H9 (cell line): ENCODE measurements around the gene MED8. TPM values are rescaled to one million over a fixed set of nuclear protein-coding genes. Genes with fewer than 3 reads are reported as not detected.

ENCODE experiments used
- DNase-seq: peaks from one replicate; pipeline ENCODE4 v3.0.0-alpha.2; 2017
- H2AFZ ChIP-seq: one replicate; pipeline ENCODE4 v1.6.1; 2013; ENCODE audit warnings: mild to moderate bottlenecking, low read length, control low read depth, moderate library complexity
- H2AK5ac ChIP-seq: 2 replicates; pipeline ENCODE4 v1.6.1; 2013; ENCODE audit warnings: low read length, control low read depth, mixed read lengths; ENCODE audit not compliant: insufficient read length
- H2BK120ac ChIP-seq: one replicate; pipeline ENCODE4 v1.6.1; 2013; ENCODE audit warnings: low read depth, mild to moderate bottlenecking, low read length, control low read depth, inconsistent platforms; ENCODE audit not compliant: poor library complexity, severe bottlenecking
- H2BK12ac ChIP-seq: 2 replicates; pipeline ENCODE4 v1.6.1; 2013; ENCODE audit warnings: low read length, control low read depth, mixed read lengths, low read depth; ENCODE audit not compliant: insufficient read length
- H2BK15ac ChIP-seq: 2 replicates; pipeline ENCODE4 v1.6.1; 2013; ENCODE audit warnings: low read depth, low read length, control low read depth
- H2BK20ac ChIP-seq: one replicate; pipeline ENCODE4 v1.6.1; 2013; ENCODE audit warnings: low read depth, mild to moderate bottlenecking, low read length, control low read depth, inconsistent platforms; ENCODE audit not compliant: poor library complexity, severe bottlenecking
- H2BK5ac ChIP-seq: 2 replicates; pipeline ENCODE4 v1.6.1; 2013; ENCODE audit warnings: low read length, control low read depth, mixed read lengths; ENCODE audit not compliant: insufficient read length
- H3K14ac ChIP-seq: 2 replicates; pipeline ENCODE4 v1.6.1; 2013; ENCODE audit warnings: low read length, control low read depth; ENCODE audit not compliant: insufficient read depth
- H3K18ac ChIP-seq: 2 replicates; pipeline ENCODE4 v1.6.1; 2013; ENCODE audit warnings: low read depth, mild to moderate bottlenecking, mixed read lengths, low read length, control low read depth; ENCODE audit not compliant: insufficient read length
- H3K23ac ChIP-seq: 2 replicates; pipeline ENCODE4 v1.6.1; 2013; ENCODE audit warnings: low read length, control low read depth, mixed read lengths, low read depth; ENCODE audit not compliant: insufficient read length
- H3K23me2 ChIP-seq: 2 replicates; pipeline ENCODE4 v1.6.1; 2013; ENCODE audit warnings: low read depth, mild to moderate bottlenecking, mixed read lengths, low read length, control low read depth; ENCODE audit not compliant: insufficient read length, poor library complexity, severe bottlenecking
- H3K27ac ChIP-seq: 2 replicates; pipeline ENCODE4 v1.5.1; 2013; ENCODE audit warnings: low read length, control low read depth, mixed read lengths, low read depth; ENCODE audit not compliant: insufficient read length
- H3K27me3 ChIP-seq: 2 replicates; pipeline ENCODE4 v1.6.1; 2013; ENCODE audit warnings: low read length, control low read depth, inconsistent platforms; ENCODE audit not compliant: insufficient read depth
- H3K4ac ChIP-seq: 2 replicates; pipeline ENCODE4 v1.6.1; 2013; ENCODE audit warnings: low read depth, mild to moderate bottlenecking, control low read depth, inconsistent platforms, low read length, moderate library complexity
- H3K4me1 ChIP-seq: 2 replicates; pipeline ENCODE4 v1.6.1; 2013; ENCODE audit warnings: low read length, control low read depth, inconsistent platforms; ENCODE audit not compliant: insufficient read depth
- H3K4me2 ChIP-seq: 2 replicates; pipeline ENCODE4 v1.6.1; 2013; ENCODE audit warnings: low read length, control low read depth, mixed read lengths; ENCODE audit not compliant: insufficient read length, insufficient read depth
- H3K56ac ChIP-seq: 2 replicates; pipeline ENCODE4 v1.6.1; 2013; ENCODE audit warnings: low read depth, mild to moderate bottlenecking, mixed read lengths, low read length, control low read depth; ENCODE audit not compliant: insufficient read length
- H3K79me1 ChIP-seq: 2 replicates; pipeline ENCODE4 v1.6.1; 2013; ENCODE audit warnings: low read depth, mild to moderate bottlenecking, moderate library complexity, low read length, control low read depth, inconsistent platforms; ENCODE audit not compliant: insufficient read depth, poor library complexity, severe bottlenecking
- H3K79me2 ChIP-seq: 2 replicates; pipeline ENCODE4 v1.6.1; 2013; ENCODE audit warnings: low read length, control low read depth, inconsistent platforms; ENCODE audit not compliant: insufficient read depth
- H3K9ac ChIP-seq: 2 replicates; pipeline ENCODE4 v1.6.1; 2013; ENCODE audit warnings: low read length, control low read depth, mixed read lengths; ENCODE audit not compliant: insufficient read length; ENCODE audit errors: extremely low read depth
- H3K9me3 ChIP-seq: one replicate; pipeline ENCODE4 v1.6.1; 2013; ENCODE audit warnings: low read depth, low read length, inconsistent platforms; ENCODE audit not compliant: control insufficient read depth
- H3T11ph ChIP-seq: one replicate; pipeline ENCODE4 v1.6.1; 2013; ENCODE audit warnings: mild to moderate bottlenecking, low read length, control low read depth, inconsistent platforms
- H4K20me1 ChIP-seq: one replicate; pipeline ENCODE4 v1.6.1; 2013; ENCODE audit not compliant: control insufficient read depth, insufficient read length, insufficient read depth
- H4K5ac ChIP-seq: 2 replicates; pipeline ENCODE4 v1.6.1; 2013; ENCODE audit warnings: low read depth, mild to moderate bottlenecking, mixed read lengths, low read length, control low read depth; ENCODE audit not compliant: insufficient read length
- H4K8ac ChIP-seq: replicated peaks from 2 replicates; pipeline ENCODE4 v1.6.1; 2013; ENCODE audit warnings: low read length, control low read depth, mixed read lengths, low read depth; ENCODE audit not compliant: insufficient read length
- H4K91ac ChIP-seq: 2 replicates; pipeline ENCODE4 v1.6.1; 2013; ENCODE audit warnings: low read depth, mild to moderate bottlenecking, moderate library complexity, mixed read lengths, low read length, control low read depth; ENCODE audit not compliant: insufficient read length
- H3K27ac Mint-ChIP-seq, 3 experiments: 2 replicates in 2 of 3; 3 replicates in 1 of 3; pipeline ENCODE4 v1.8.0; 2020 to 2021; ENCODE audit warnings: mixed read lengths in 3 of 3, mild to moderate bottlenecking in 1 of 3, moderate library complexity in 1 of 3
- H3K27me3 Mint-ChIP-seq: 2 replicates; pipeline ENCODE4 v1.8.0; 2021; ENCODE audit warnings: low read depth, mild to moderate bottlenecking, moderate library complexity, mixed read lengths
- H3K36me3 Mint-ChIP-seq, 3 experiments: 2 replicates in 2 of 3; 3 replicates in 1 of 3; pipeline ENCODE4 v1.8.0; 2020 to 2021; ENCODE audit warnings: low read depth in 3 of 3, mixed read lengths in 3 of 3; ENCODE audit not compliant: insufficient read depth in 1 of 3
- H3K4me1 Mint-ChIP-seq, 2 experiments: 2 replicates each; pipeline ENCODE4 v1.8.0; 2020; ENCODE audit warnings: mixed read lengths in 2 of 2
- H3K4me3 Mint-ChIP-seq, 2 experiments: 2 replicates in 1 of 2; 3 replicates in 1 of 2; pipeline ENCODE4 v1.8.0; 2020 to 2021; ENCODE audit warnings: mild to moderate bottlenecking in 2 of 2, mixed read lengths in 2 of 2, moderate library complexity in 1 of 2
- H3K9me3 Mint-ChIP-seq, 2 experiments: 2 replicates in 1 of 2; 3 replicates in 1 of 2; pipeline ENCODE4 v1.8.0; 2020; ENCODE audit warnings: mild to moderate bottlenecking in 2 of 2, mixed read lengths in 2 of 2, moderate library complexity in 1 of 2
- CTCF ChIP-seq: fragments of 200-600 bp; sonication (generic); conservative IDR thresholded peaks from 3 replicates; pipeline ENCODE4 v1.8.0; 2021; ENCODE audit warnings: antibody characterized with exemption, mild to moderate bottlenecking
- WGBS: extraction: QIAGEN DNeasy Blood & Tissue Kit; methylation state at CpG from one replicate; pipeline ENCODE4 v1.1.7; 2013; ENCODE audit warnings: missing lambda C conversion rate, low lambda C conversion rate, mixed read lengths; ENCODE audit not compliant: insufficient read length; ENCODE audit errors: extremely low coverage; 5-methylcytosine and 5-hydroxymethylcytosine counted together
- total RNA-seq: library from RNA; stranded (reverse); gene quantifications from 2 replicates; pipeline ENCODE4 v1.2.1, GENCODE V29; 2021

Gene MED8
- total RNA-seq, 1 experiment from 2014 or later = 23.0 TPM

GRCh38 chr1:43339584-43340232, 49.9 kb downstream of the MED8 start:
- Mint-ChIP-seq H3K4me1 (peaks cover 4% of the 10 kb centered on the region in 2 experiments), H3K36me3 (no peaks in the 10 kb centered on the region), H3K9me3 (no peaks in the 10 kb centered on the region), H3K4me3 (no peak overlapping the region), H3K27me3 (peaks cover 21% of the 10 kb centered on the region), H3K27ac (no peak overlapping the region)
- no peak overlapping the region for H3T11ph ChIP-seq
- H2AFZ ChIP-seq = no peak overlapping the region
- H3K4me2 ChIP-seq = no peak overlapping the region
- no peak for DNase-seq
- no peaks in the 10 kb centered on the region for H3K9me3 ChIP-seq
- no peak overlapping the region for H4K5ac ChIP-seq
- no peak overlapping the region for H2AK5ac ChIP-seq
- no peaks in the 10 kb centered on the region for H3K79me2 ChIP-seq
- H3K14ac ChIP-seq = no peak overlapping the region
- no peak overlapping the region for H2BK120ac ChIP-seq
- H3K27me3 ChIP-seq = no peaks in the 10 kb centered on the region
- H3K79me1 ChIP-seq = no peaks in the 10 kb centered on the region
- no peak overlapping the region for H4K8ac ChIP-seq
- WGBS = no CpG with 5 or more reads among the region's 6 CpGs
- H3K4me1 ChIP-seq = no peaks in the 10 kb centered on the region
- no peak overlapping the region for H3K4ac ChIP-seq
- H3K18ac ChIP-seq = no peak overlapping the region
- no peak overlapping the region for H4K91ac ChIP-seq
- H3K23me2 ChIP-seq = no peaks in the 10 kb centered on the region
- no peak overlapping the region for H2BK20ac ChIP-seq
- H2BK12ac ChIP-seq = no peak overlapping the region
- no peak overlapping the region for H3K56ac ChIP-seq
- no peak for TF ChIP-seq CTCF
- no peak overlapping the region for H3K23ac ChIP-seq
- no peaks in the 10 kb centered on the region for H4K20me1 ChIP-seq
- no peak overlapping the region for H3K27ac ChIP-seq
- H2BK15ac ChIP-seq = no peak overlapping the region
- H2BK5ac ChIP-seq = no peak overlapping the region
- H3K9ac ChIP-seq = no peak overlapping the region
